Stimulated activated CD4-positive, alpha-beta T cell treated with anti-CD3 and anti-CD28 coated beads, Interleukin-12 subunit alpha, Interleukin-12 subunit beta, amount 100 ng/mL, for 24 hours (primary cell): Measurements from ENCODE around the gene KRT71.

Source experiments
- DNase-seq, 2 experiments: peaks; one replicate each; pipeline ENCODE4 v3.0.0-alpha.2; 2020; ENCODE audit warnings: low read depth in 2 of 2

KRT71 gene

GRCh38 chr12:52575948-52576347 is 23.0 kb upstream of the KRT71 start:
- no peak for DNase-seq

GRCh38 chr12:52575256-52575655 is 22.3 kb upstream of the KRT71 start:
- no peak for DNase-seq

GRCh38 chr12:52573743-52574142 is 20.8 kb upstream of the KRT71 start, which contains the start of gene KRT74:
TSS of gene KRT74 (minus strand) at chr12:52573843. CDS start at chr12:52573777, 66 bp downstream.
- no peak for DNase-seq

GRCh38 chr12:52573306-52573705 is 20.4 kb upstream of the KRT71 start:
- no peak for DNase-seq

- no peak for DNase-seq
Observed at GRCh38 chr12:52570511-52570910, 17.6 kb upstream of the KRT71 start.

- no peak for DNase-seq
Observed at GRCh38 chr12:52568111-52568510, 15.2 kb upstream of the KRT71 start.

- no peak for DNase-seq
Observed at GRCh38 chr12:52566847-52567291, 13.9 kb upstream of the KRT71 start.

GRCh38 chr12:52564582-52564981 is 11.6 kb upstream of the KRT71 start:
- no peak for DNase-seq

- DNase-seq = no peak
Observed at GRCh38 chr12:52561880-52562449, 9.0 kb upstream of the KRT71 start.

- DNase-seq = no peak
Observed at GRCh38 chr12:52559979-52560378, 7.0 kb upstream of the KRT71 start.

- DNase-seq = no peak
Observed at GRCh38 chr12:52558781-52559445, 6.0 kb upstream of the KRT71 start.

- DNase-seq = no peak
Observed at GRCh38 chr12:52557476-52557875, 4.5 kb upstream of the KRT71 start.

- DNase-seq = no peak
Observed at GRCh38 chr12:52555577-52555976, 2.6 kb upstream of the KRT71 start.

- DNase-seq = no peak
Observed at GRCh38 chr12:52552055-52552454, 890 bp downstream of the KRT71 start.

- DNase-seq = no peak
Observed at GRCh38 chr12:52551216-52551865, 1.6 kb downstream of the KRT71 start.

GRCh38 chr12:52546126-52546525 is 6.8 kb downstream of the KRT71 start:
- DNase-seq = no peak

- DNase-seq = no peak
Observed at GRCh38 chr12:52543985-52544883, 8.7 kb downstream of the KRT71 start.

- no peak for DNase-seq
Observed at GRCh38 chr12:52542785-52543318, 10.1 kb downstream of the KRT71 start.

GRCh38 chr12:52542157-52542556 is 10.8 kb downstream of the KRT71 start:
- no peak for DNase-seq

GRCh38 chr12:52541709-52542108 is 11.2 kb downstream of the KRT71 start:
- no peak for DNase-seq

- DNase-seq = no peak
Observed at GRCh38 chr12:52540531-52540930, 12.4 kb downstream of the KRT71 start.

- DNase-seq = no peak
Observed at GRCh38 chr12:52539821-52540173, 13.1 kb downstream of the KRT71 start.
